HEK293 (cell line): ENCODE measurements around the gene LYPD3.
A peak's percentile ranks its signal among the peaks of the same experiment; 100 is the strongest.

Experiments
- CTCF ChIA-PET: fragments of 350-600 bp; formaldehyde crosslinking; extraction: SDS; loops from one replicate; lab custom pipeline; 2021; ENCODE audit warnings: antibody characterized with exemption; lab: Yijun Ruan, JAX
- POLR2A ChIA-PET: fragments of 300-600 bp; formaldehyde crosslinking; extraction: SDS; loops from one replicate; lab custom pipeline; 2020; ENCODE audit warnings: antibody characterized with exemption, inconsistent platforms; lab: Yijun Ruan, JAX
- H3K27ac ChIP-seq: fragments of 200-500 bp; sonication (Bioruptor generic); 2 replicates; pipeline ENCODE4 v1.5.1; 2014; ENCODE audit warnings: low read depth, low read length, control low read depth, inconsistent platforms; ENCODE audit errors: extremely low read depth
- H3K36me3 ChIP-seq, 2 experiments: fragments of 200-500 bp in 1 of 2; sonication (Bioruptor generic) in 1 of 2; 1 replicate in 1 of 2; 2 replicates in 1 of 2; pipeline ENCODE4 v1.5.1; 2014 to 2017; ENCODE audit warnings: inconsistent platforms in 2 of 2, low read length in 2 of 2; ENCODE audit not compliant: control insufficient read depth in 2 of 2, insufficient read depth in 1 of 2
- H3K4me1 ChIP-seq: fragments of 200-500 bp; sonication (Bioruptor generic); 2 replicates; pipeline ENCODE4 v1.5.1; 2014; ENCODE audit warnings: mild to moderate bottlenecking, low read length, inconsistent platforms; ENCODE audit not compliant: control insufficient read depth, insufficient read depth
- H3K4me3 ChIP-seq: 2 replicates; pipeline ENCODE4 v1.5.1; 2011; ENCODE audit warnings: low read depth, mild to moderate bottlenecking, control low read depth, low read length, moderate library complexity
- H3K9me3 ChIP-seq: fragments of 200-500 bp; sonication (Bioruptor generic); 2 replicates; pipeline ENCODE4 v1.5.1; 2014; ENCODE audit warnings: low read depth, low read length, inconsistent platforms; ENCODE audit not compliant: control insufficient read depth, insufficient read depth
- EGR2 ChIP-seq: fragments of 450-650 bp; formaldehyde crosslinking; IDR thresholded peaks from 2 replicates; pipeline ENCODE4 v1.5.1; 2016; ENCODE audit warnings: low read depth, missing biosample characterization, missing genetic modification characterization
- GLIS2 ChIP-seq: fragments of 450-650 bp; formaldehyde crosslinking; IDR thresholded peaks from 2 replicates; pipeline ENCODE4 v1.5.1; 2016; ENCODE audit warnings: missing biosample characterization, missing genetic modification characterization
- PATZ1 ChIP-seq: fragments of 450-650 bp; formaldehyde crosslinking; IDR thresholded peaks from 2 replicates; pipeline ENCODE4 v1.5.1; 2016; ENCODE audit warnings: missing biosample characterization, missing genetic modification characterization
- SCRT1 ChIP-seq: fragments of 450-650 bp; formaldehyde crosslinking; IDR thresholded peaks from 2 replicates; pipeline ENCODE4 v1.5.1; 2016; ENCODE audit warnings: missing biosample characterization, missing genetic modification characterization, borderline replicate concordance
- ZFHX2 ChIP-seq: fragments of 450-650 bp; formaldehyde crosslinking; conservative IDR thresholded peaks from 2 replicates; pipeline ENCODE4 v1.5.1; 2016; ENCODE audit warnings: missing biosample characterization, missing genetic modification characterization
- ZNF121 ChIP-seq: fragments of 450-650 bp; formaldehyde crosslinking; IDR thresholded peaks from 2 replicates; pipeline ENCODE4 v1.5.1; 2016; ENCODE audit warnings: missing biosample characterization, missing genetic modification characterization
- ZNF202 ChIP-seq: fragments of 450-650 bp; formaldehyde crosslinking; IDR thresholded peaks from 2 replicates; pipeline ENCODE4 v1.5.1; 2016; ENCODE audit warnings: missing biosample characterization, missing genetic modification characterization, borderline replicate concordance
- ZNF23 ChIP-seq: fragments of 450-650 bp; formaldehyde crosslinking; IDR thresholded peaks from 2 replicates; pipeline ENCODE4 v1.5.1; 2016; ENCODE audit warnings: missing biosample characterization, missing genetic modification characterization, borderline replicate concordance
- ZNF292 ChIP-seq: fragments of 450-650 bp; formaldehyde crosslinking; IDR thresholded peaks from 2 replicates; pipeline ENCODE4 v1.5.1; 2016; ENCODE audit warnings: low read depth, missing biosample characterization, missing genetic modification characterization, borderline replicate concordance
- ZNF335 ChIP-seq: fragments of 450-650 bp; formaldehyde crosslinking; conservative IDR thresholded peaks from 2 replicates; pipeline ENCODE4 v1.5.1; 2016; ENCODE audit warnings: missing biosample characterization, missing genetic modification characterization
- ZNF416 ChIP-seq: fragments of 450-650 bp; formaldehyde crosslinking; IDR thresholded peaks from 2 replicates; pipeline ENCODE4 v1.5.1; 2016; ENCODE audit warnings: missing biosample characterization, missing genetic modification characterization
- ZNF549 ChIP-seq: fragments of 450-650 bp; IDR thresholded peaks from 2 replicates; pipeline ENCODE4 v1.5.1; 2018; ENCODE audit warnings: missing biosample characterization, missing genetic modification characterization, mild to moderate bottlenecking, inconsistent platforms, moderate library complexity
- ZNF707 ChIP-seq: fragments of 450-650 bp; formaldehyde crosslinking; IDR thresholded peaks from 2 replicates; pipeline ENCODE4 v1.5.1; 2016; ENCODE audit warnings: missing biosample characterization, missing genetic modification characterization
- ZSCAN4 ChIP-seq: fragments of 450-650 bp; formaldehyde crosslinking; IDR thresholded peaks from 2 replicates; pipeline ENCODE4 v1.5.1; 2017; ENCODE audit warnings: missing biosample characterization, missing genetic modification characterization
- TF ChIP-seq, protein P1 (sequence below): fragments of 450-650 bp; formaldehyde crosslinking; IDR thresholded peaks from 2 replicates; pipeline ENCODE4 v1.5.1; 2016; ENCODE audit warnings: missing biosample characterization, missing genetic modification characterization
- TF ChIP-seq, protein P2 (sequence below): fragments of 450-650 bp; formaldehyde crosslinking; IDR thresholded peaks from 2 replicates; pipeline ENCODE4 v1.5.1; 2016; ENCODE audit warnings: missing biosample characterization, missing genetic modification characterization, low read depth
- TF ChIP-seq, protein P3 (sequence below): fragments of 450-650 bp; formaldehyde crosslinking; IDR thresholded peaks from 2 replicates; pipeline ENCODE4 v1.5.1; 2016; ENCODE audit warnings: missing biosample characterization, missing genetic modification characterization
- TF ChIP-seq, protein P4 (sequence below): fragments of 450-650 bp; formaldehyde crosslinking; IDR thresholded peaks from 2 replicates; pipeline ENCODE4 v1.5.1; 2016; ENCODE audit warnings: missing biosample characterization, missing genetic modification characterization

LYPD3 gene

GRCh38 chr19:43485951-43486350 is 20.5 kb upstream of the LYPD3 start:
- no peak overlapping the region for H3K4me3 ChIP-seq
- H3K27ac ChIP-seq, result no peak overlapping the region
- peaks cover 4 to 19% of the 10 kb centered on the region in 2 experiments; a peak in 2 of 3 replicates for H3K36me3 ChIP-seq
- H3K9me3 ChIP-seq, result no peaks in the 10 kb centered on the region
- TF ChIP-seq, protein P1, sequence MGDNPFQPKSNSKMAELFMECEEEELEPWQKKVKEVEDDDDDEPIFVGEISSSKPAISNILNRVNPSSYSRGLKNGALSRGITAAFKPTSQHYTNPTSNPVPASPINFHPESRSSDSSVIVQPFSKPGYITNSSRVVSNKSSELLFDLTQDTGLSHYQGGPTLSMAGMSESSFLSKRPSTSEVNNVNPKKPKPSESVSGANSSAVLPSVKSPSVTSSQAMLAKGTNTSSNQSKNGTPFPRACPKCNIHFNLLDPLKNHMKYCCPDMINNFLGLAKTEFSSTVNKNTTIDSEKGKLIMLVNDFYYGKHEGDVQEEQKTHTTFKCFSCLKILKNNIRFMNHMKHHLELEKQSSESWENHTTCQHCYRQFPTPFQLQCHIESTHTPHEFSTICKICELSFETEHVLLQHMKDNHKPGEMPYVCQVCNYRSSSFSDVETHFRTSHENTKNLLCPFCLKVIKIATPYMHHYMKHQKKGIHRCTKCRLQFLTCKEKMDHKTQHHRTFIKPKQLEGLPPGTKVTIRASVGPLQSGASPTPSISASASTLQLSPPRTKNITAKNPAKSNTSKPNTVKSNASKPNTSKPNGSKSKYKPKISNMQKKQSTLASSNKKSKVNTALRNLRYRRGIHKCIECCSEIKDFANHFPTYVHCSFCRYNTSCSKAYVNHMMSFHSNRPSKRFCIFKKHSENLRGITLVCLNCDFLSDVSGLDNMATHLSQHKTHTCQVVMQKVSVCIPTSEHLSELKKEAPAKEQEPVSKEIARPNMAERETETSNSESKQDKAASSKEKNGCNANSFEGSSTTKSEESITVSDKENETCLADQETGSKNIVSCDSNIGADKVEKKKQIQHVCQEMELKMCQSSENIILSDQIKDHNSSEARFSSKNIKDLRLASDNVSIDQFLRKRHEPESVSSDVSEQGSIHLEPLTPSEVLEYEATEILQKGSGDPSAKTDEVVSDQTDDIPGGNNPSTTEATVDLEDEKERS (tag by site-specific recombination), result no peak
- TF ChIP-seq ZNF202, result no peak
- TF ChIP-seq ZSCAN4 (tag by site-specific recombination), result no peak
- POLR2A ChIA-PET, result interaction anchor here (0.5 to 0.7 kb wide), 2 partner anchors 16 to 46 kb away, joined by 3 to 5 read pairs; no protein-coding TSS in a partner anchor
- CTCF ChIA-PET, result interaction anchor here (4.6 kb wide), 1 partner anchor 39 kb away, joined by 24 read pairs; no protein-coding TSS in a partner anchor
- no peaks in the 10 kb centered on the region for H3K4me1 ChIP-seq

DNA sequence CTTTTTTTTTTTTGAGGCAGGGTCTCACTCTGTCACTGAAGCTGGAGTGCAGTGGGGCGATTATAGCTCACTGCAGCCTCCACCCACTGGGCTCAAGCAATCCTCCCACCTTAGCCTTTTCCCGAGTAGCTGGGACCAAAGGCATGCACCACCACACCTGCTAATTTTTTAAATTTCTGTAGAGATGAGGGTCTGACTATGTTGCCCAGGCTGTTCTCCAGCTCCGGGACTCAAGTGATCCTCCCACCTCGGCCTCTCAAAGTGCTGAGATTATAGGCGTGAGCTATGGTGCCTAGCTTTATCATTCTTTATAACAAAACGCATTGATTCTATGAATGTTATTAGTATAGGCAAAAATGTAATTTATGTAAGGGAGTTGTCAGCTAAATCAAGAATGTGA is 17.9 kb upstream of the LYPD3 start:
- Histone ChIP-seq H3K4me1 (no peaks in the 10 kb centered on the region), H3K27ac (no peak overlapping the region)
- CTCF ChIA-PET, result interaction anchor here (0.7 to 4.6 kb wide), 6 partner anchors 15 to 51 kb away, joined by 3 to 24 read pairs (median 5); no protein-coding TSS in a partner anchor
- TF ChIP-seq ZNF335 (tag by site-specific recombination) (no peak), GLIS2 (tag by site-specific recombination) (no peak), ZNF292 (no peak), ZNF23 (no peak), ZNF416 (tag by site-specific recombination) (no peak), ZNF707 (tag by site-specific recombination) (no peak), ZFHX2 (tag by site-specific recombination) (no peak), ZNF121 (peak; percentile 40; the same call in 1 of the 2 replicates), ZNF549 (tag by site-specific recombination) (no peak), PATZ1 (no peak), SCRT1 (no peak), EGR2 (tag by site-specific recombination) (peak; percentile 34; the same call in 1 of the 2 replicates)
- TF ChIP-seq, protein P2, sequence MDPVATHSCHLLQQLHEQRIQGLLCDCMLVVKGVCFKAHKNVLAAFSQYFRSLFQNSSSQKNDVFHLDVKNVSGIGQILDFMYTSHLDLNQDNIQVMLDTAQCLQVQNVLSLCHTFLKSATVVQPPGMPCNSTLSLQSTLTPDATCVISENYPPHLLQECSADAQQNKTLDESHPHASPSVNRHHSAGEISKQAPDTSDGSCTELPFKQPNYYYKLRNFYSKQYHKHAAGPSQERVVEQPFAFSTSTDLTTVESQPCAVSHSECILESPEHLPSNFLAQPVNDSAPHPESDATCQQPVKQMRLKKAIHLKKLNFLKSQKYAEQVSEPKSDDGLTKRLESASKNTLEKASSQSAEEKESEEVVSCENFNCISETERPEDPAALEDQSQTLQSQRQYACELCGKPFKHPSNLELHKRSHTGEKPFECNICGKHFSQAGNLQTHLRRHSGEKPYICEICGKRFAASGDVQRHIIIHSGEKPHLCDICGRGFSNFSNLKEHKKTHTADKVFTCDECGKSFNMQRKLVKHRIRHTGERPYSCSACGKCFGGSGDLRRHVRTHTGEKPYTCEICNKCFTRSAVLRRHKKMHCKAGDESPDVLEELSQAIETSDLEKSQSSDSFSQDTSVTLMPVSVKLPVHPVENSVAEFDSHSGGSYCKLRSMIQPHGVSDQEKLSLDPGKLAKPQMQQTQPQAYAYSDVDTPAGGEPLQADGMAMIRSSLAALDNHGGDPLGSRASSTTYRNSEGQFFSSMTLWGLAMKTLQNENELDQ, result no peak
- TF ChIP-seq, protein P3, sequence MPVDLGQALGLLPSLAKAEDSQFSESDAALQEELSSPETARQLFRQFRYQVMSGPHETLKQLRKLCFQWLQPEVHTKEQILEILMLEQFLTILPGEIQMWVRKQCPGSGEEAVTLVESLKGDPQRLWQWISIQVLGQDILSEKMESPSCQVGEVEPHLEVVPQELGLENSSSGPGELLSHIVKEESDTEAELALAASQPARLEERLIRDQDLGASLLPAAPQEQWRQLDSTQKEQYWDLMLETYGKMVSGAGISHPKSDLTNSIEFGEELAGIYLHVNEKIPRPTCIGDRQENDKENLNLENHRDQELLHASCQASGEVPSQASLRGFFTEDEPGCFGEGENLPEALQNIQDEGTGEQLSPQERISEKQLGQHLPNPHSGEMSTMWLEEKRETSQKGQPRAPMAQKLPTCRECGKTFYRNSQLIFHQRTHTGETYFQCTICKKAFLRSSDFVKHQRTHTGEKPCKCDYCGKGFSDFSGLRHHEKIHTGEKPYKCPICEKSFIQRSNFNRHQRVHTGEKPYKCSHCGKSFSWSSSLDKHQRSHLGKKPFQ (tag by site-specific recombination), result no peak
- TF ChIP-seq, protein P4, sequence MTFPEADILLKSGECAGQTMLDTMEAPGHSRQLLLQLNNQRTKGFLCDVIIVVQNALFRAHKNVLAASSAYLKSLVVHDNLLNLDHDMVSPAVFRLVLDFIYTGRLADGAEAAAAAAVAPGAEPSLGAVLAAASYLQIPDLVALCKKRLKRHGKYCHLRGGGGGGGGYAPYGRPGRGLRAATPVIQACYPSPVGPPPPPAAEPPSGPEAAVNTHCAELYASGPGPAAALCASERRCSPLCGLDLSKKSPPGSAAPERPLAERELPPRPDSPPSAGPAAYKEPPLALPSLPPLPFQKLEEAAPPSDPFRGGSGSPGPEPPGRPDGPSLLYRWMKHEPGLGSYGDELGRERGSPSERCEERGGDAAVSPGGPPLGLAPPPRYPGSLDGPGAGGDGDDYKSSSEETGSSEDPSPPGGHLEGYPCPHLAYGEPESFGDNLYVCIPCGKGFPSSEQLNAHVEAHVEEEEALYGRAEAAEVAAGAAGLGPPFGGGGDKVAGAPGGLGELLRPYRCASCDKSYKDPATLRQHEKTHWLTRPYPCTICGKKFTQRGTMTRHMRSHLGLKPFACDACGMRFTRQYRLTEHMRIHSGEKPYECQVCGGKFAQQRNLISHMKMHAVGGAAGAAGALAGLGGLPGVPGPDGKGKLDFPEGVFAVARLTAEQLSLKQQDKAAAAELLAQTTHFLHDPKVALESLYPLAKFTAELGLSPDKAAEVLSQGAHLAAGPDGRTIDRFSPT (tag by site-specific recombination), result no peak
- TF ChIP-seq, all 188 proteins: peak for 2
- Histone ChIP-seq H3K36me3 (peaks cover 0 to 11% of the 10 kb centered on the region in 2 experiments; a peak in 1 of 3 replicates), H3K9me3 (no peaks in the 10 kb centered on the region), H3K4me3 (no peak overlapping the region)
- POLR2A ChIA-PET, result interaction anchor here (1.1 to 2.1 kb wide), 2 partner anchors 13 to 21 kb away, joined by 6 to 11 read pairs; partner anchors contain the start of gene PHLDB3
